COLO668 (cell line): ENCODE data around the gene ITSN1.
A peak's percentile ranks its signal among the peaks of the same experiment; 100 is the strongest.

Experiments
- DNase-seq: peaks from one replicate; lab custom pipeline; 2025; ENCODE audit not compliant: unreplicated experiment; lab: John Stamatoyannopoulos, UW

The ITSN1 gene

GRCh38 chr21:33945652-33946270 is 303.5 kb downstream of the ITSN1 start:
- DNase-seq: no peak

- peak; percentile 83 for DNase-seq
Observed at GRCh38 chr21:33947451-33948095, 305.3 kb downstream of the ITSN1 start.

GRCh38 chr21:33948096-33948950 is 306.0 kb downstream of the ITSN1 start:
- peak; percentile 90 for DNase-seq

- DNase-seq: no peak
Observed at GRCh38 chr21:33948951-33949444, 306.7 kb downstream of the ITSN1 start.
